ENCODE data around the gene OPA1.
A peak's percentile ranks its signal among the peaks of the same experiment; 100 is the strongest.

DNA sequence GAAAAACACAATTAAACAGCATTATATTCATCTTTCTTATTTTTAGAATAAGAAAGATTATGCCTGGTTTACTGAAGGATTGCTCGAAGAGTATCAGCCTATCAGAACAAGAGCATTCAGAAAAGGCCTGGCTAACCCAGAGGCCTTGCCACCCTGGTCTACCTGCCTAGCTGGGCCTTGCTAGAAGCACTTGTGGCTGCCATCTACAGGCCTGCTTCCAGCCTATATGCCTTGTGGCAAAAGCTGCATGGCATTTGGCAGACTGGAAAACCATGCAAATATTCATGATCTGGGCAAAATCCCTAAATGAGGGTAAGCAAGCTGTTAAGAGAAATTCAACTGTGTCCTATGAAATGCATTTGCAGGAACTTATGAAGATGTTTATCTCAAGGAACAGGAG, 29.0 kb upstream of the OPA1 start:
- TF ChIP-seq, protein P1, sequence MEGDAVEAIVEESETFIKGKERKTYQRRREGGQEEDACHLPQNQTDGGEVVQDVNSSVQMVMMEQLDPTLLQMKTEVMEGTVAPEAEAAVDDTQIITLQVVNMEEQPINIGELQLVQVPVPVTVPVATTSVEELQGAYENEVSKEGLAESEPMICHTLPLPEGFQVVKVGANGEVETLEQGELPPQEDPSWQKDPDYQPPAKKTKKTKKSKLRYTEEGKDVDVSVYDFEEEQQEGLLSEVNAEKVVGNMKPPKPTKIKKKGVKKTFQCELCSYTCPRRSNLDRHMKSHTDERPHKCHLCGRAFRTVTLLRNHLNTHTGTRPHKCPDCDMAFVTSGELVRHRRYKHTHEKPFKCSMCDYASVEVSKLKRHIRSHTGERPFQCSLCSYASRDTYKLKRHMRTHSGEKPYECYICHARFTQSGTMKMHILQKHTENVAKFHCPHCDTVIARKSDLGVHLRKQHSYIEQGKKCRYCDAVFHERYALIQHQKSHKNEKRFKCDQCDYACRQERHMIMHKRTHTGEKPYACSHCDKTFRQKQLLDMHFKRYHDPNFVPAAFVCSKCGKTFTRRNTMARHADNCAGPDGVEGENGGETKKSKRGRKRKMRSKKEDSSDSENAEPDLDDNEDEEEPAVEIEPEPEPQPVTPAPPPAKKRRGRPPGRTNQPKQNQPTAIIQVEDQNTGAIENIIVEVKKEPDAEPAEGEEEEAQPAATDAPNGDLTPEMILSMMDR (IDR thresholded peaks at IDR 0.05; ENCODE audit: borderline replicate concordance, extremely low read depth, low read length, poor library complexity, severe bottlenecking) = peak; percentile 26
- no peak for TF ChIP-seq EZH2 (IDR thresholded peaks at IDR 0.05; ENCODE audit: borderline replicate concordance, low read depth, low read length, severe bottlenecking)

Data from DND-41 (cell line).